GM20000 (cell line): ENCODE results near the gene DNAL1.

Experiments
- DNase-seq: peaks from one replicate; pipeline ENCODE4 v3.0.0; 2012; ENCODE audit warnings: low spot score
- CTCF ChIP-seq: IDR thresholded peaks from 2 replicates; pipeline ENCODE4 v1.5.1; 2012; ENCODE audit warnings: mild to moderate bottlenecking, control low read depth; ENCODE audit errors: extremely low read depth, missing control alignments

DNAL1 gene

DNA sequence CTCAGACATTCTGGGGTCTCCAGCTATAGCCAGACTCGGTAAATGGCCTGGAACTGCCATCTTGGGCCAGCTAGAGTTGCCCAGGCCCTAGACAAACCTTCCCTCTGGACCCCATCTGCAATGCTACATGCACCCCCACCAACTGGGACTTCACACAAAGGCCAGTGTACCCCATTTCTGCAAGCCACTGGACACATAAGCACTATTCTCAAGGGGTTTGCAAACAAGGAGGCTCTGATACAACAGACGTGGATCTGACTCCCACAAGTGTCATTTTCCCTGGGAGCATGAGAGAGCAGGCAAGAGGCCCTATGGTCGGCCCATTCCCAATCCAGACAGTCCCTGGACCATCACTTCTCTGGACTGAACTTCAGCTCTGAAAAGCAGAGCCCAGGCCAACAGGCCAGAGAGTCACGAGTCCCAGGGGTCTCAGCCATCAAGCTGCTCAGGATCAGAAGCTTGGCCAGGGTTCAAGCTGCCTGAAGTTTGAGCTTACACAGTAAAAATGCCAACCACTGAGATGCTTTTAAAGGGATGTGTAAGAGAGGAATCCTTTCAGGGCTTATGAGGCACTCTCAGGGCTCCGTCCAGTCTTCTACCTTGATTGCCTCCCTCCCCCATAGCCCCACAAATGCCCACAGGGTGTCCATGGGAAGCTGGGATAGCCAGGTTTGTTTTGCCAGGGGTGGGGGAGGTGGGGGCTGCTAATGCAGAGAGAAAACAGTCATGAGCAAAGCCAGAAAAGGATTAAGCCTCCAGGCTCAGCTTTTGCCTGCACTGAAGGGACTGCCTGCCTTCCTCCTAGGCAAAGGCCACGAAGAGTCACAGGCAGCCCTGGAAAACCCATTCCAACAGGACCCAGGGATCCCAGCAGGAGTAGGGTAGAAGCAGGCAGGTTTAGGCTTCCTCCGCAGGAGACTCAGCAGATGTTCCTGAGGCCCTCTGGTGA is 101.1 kb downstream of the DNAL1 start:
- no peak for TF ChIP-seq CTCF
- no peak for DNase-seq

DNA sequence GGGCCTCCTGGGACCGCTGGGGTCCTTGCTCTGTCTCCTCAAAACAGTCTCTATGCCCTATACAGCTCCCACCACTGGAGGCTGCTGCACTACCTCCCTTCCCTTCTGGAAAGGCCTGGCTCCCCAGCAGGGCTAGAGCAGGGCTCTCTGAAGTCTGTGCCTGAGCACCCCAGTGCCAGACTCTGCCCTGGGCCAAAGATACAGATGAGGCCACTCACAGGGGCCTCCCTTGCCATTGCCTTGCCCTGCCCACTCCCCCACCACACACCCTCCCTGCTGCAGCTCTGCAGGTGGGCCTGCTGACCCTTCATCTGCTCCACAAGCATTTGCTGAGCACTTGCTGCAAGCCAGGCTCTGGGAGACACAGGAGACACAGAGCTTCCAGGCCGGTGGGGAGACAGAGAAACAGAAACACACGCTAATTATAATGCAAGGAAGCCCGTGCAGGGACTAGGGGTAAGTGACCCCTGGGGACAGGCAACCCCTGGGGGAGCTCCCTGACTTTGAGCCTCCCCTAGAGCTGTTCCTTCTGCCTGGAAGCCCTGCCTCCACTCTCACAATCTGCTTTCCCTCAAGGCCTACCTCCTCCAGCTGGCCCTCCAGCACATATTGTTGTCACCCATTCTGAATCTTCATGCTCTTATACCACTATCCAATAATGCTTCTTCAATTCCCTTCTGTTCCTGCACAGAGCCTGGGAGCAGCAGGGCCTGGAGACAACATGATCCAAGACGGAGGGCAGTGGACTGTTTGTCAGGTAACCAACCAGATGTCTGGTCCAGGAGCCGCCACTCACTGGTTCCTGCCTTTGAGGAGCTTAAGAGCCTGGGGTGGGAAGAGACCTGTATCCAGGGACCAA is 102.0 kb downstream of the DNAL1 start:
- TF ChIP-seq CTCF = no peak
- no peak for DNase-seq

DNA sequence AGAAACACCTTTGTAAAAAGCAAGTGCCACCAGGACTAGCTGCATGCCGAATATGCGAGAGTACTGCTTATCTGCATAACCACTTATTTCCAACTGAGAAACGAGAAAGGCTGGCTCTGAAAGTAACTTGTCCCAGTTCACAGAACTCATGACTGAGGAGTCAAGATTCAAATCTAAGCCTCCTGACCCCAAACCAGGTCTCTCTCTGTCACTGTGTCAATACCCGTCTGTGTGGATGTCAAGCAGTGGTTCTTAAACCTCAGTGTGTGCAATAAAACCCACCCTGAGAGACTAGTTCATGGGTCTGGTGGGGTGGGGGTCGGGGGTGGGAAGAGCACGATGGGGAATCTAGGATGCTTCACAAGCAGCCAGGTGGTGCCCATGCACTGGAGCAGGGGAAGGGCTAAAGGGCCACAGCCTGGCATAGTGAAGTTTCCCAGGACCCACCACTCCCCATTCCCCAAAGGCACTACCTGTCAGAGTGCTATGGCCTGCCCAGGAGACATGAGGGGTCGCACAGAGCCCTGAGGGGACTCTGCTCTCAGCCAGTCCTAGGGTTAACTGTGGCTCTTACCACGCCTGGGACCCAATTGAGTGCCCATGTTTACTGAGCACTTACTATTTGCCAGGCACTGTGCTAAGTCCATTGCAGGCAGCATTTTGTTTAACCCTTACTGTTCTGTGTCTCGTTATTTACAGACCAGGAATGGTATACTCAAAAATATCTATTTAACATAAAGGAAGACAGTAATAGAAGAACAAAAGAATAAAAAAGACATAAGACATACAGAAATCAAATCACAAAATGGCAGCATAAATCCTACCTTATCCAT is 102.8 kb downstream of the DNAL1 start:
- DNase-seq = no peak
- no peak for TF ChIP-seq CTCF

- DNase-seq = no peak
- TF ChIP-seq CTCF = no peak
Measured at GRCh38 chr14:73748858-73749357, 104.1 kb downstream of the DNAL1 start.

DNA sequence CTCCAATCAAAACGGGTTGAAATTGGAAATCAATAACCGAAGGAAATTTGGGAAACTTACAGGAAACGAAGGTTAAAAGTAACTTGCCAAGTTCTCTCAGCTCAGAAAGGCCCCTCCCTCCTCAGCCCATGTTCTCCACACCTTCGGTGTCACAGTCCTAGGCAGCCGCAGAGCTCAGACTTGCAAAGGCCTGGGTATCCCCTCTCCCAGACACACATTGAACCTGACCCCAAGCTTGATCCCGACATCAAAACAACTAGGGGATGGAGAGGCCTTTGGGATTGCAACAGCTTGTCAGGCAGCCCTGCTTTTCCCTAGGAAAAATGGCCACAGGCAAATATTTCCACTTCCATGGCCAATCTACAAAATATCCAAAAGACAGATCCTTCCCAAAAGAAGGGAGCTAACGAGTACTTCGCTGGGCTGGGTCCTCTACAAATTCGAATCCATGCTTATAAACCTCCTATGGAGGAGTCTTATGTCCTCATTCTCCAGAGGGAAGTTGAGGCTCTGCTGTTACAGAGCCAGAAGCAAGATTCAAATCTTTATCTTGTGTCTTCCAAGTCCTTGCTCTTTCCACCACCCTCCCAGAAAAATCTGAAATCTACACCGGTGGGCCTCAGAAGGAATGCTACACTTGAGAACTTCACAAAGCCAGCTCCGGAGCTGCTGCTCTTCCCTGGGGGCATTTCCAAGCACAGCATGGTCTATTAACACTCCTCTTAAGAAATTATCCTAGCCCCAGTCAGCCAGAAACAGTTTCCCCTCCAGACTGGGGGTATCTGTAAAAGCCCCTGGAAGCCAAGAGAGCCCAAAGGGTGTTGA is 105.1 kb downstream of the DNAL1 start:
- TF ChIP-seq CTCF = no peak
- no peak for DNase-seq

- no peak for TF ChIP-seq CTCF
- DNase-seq = no peak
Measured at GRCh38 chr14:73750531-73750901, 105.7 kb downstream of the DNAL1 start.
